H1 (cell line): ENCODE data around the gene PRSS22. TPM values are rescaled to one million over a fixed set of nuclear protein-coding genes. Genes with fewer than 3 reads are reported as not detected.

Source experiments
- JUN ChIP-seq: IDR thresholded peaks from 2 replicates; pipeline ENCODE4 v1.6.1; 2011; ENCODE audit warnings: low read depth, mild to moderate bottlenecking, improper control_type of control experiment, low read length
- KDM1A ChIP-seq: fragments of 200-600, 300-600 bp; sonication (generic); IDR thresholded peaks from 2 replicates; pipeline ENCODE4 v1.7.1; 2016; ENCODE audit warnings: mild to moderate bottlenecking, low read length, borderline replicate concordance
- NRF1 ChIP-seq: IDR thresholded peaks from 2 replicates; pipeline ENCODE4 v1.6.1; 2011; ENCODE audit warnings: mild to moderate bottlenecking, low read depth, low read length, improper control_type of control experiment
- polyA plus RNA-seq, 7 experiments: library from polyadenylated mRNA; depleted of rRNA in 3 of 7; stranded (reverse) in 5 of 7; unstranded in 2 of 7; fragments of >200 nt in 5 of 7; fragments of 200-250 nt in 2 of 7; gene quantifications; 1 replicate in 5 of 7; 2 replicates in 1 of 7; 4 replicates in 1 of 7; pipeline versions ENCODE4 v1.2.1 to v1.2.3, GENCODE V29; 2011 to 2013; ENCODE audit warnings: missing spikeins in 2 of 7, mixed read lengths in 2 of 7
- total RNA-seq: library from RNA; stranded (reverse); fragmentation: NEBNext Ultra II Directional; extraction: Animal tissue kit (Norgen Biotek cat#: 25700); gene quantifications from 2 replicates; pipeline ENCODE4 v1.2.1, GENCODE V29; 2021

PRSS22 gene
- total and polyA plus RNA-seq, 2 of the 8 experiments (the other 6 are each of a cell fraction or from before 2014, with no cell fraction given), result 4.0 to 4.4 TPM

DNA sequence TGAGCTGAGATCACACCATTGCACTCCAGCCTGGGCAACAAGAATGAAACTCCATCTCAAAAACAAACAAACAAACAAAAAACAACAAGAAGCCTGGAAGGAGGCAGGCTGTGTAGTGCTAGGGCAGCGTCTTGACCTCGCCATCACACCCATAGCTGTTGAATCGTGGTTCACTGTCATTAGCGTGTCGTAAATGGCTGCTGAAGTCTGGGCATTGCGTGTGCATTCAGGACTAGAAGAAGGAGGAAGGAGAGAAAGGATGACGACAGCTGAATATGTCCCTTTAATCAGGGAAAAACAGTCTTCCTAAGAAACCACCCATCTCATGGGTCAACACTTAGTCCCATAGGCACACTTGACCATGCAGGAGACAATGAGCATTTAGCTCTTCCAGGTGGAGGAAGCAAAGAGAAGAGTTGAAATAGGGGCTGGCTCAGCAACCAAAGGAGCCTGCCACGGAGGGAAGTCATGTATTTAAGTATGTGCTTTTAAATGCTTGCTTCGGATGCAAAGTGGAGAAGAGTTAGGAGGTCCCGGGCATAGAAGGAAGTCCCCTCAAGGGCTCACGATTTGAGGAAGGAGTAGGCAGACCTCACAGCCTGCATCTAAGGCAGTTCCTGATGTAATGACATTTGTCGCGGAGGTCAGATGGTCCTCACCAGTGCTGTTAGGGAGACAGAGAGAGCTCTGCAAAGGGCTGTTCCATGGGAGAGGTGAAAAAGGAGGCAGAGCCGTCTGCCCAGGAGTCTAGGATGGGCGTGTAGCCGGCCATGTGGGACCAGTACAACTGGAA, 8.8 kb downstream of the PRSS22 start (continued):
- no peak for TF ChIP-seq NRF1
- no peak for TF ChIP-seq KDM1A
- no peak for TF ChIP-seq JUN
